Cardiac fibroblast (primary cell): Measurements from ENCODE around the gene IST1.

Experiments used
- DNase-seq, 2 donors: peaks; one replicate each; pipeline versions ENCODE4 v3.0.0 to v3.0.0-alpha.2; 2010; ENCODE audit warnings: low read depth in 2 of 2
- H3K4me3 ChIP-seq, 2 donors: replicated peaks in 1 of 2; 1 replicate in 1 of 2; 2 replicates in 1 of 2; pipeline ENCODE4 v1.5.1; 2011; ENCODE audit warnings: low read depth in 2 of 2, low read length in 2 of 2, mild to moderate bottlenecking in 2 of 2, moderate library complexity in 1 of 2
- CTCF ChIP-seq: IDR thresholded peaks from one replicate; pipeline ENCODE4 v1.5.1; 2011; ENCODE audit warnings: low read depth, mild to moderate bottlenecking, low read length, inconsistent platforms

Gene IST1

GRCh38 chr16:71954180-71954579, 58.8 kb downstream of the IST1 start:
- TF ChIP-seq CTCF = no peak

GRCh38 chr16:71954699-71955195, 59.4 kb downstream of the IST1 start:
- no peak for TF ChIP-seq CTCF
- DNase-seq = no peak
- H3K4me3 ChIP-seq = no peak overlapping the region

More at GRCh38 chr16:71954180-71954579, 58.8 kb downstream of the IST1 start:
- no peak overlapping the region for H3K4me3 ChIP-seq
- no peak for DNase-seq

GRCh38 chr16:71956486-71956885, 61.2 kb downstream of the IST1 start:
- peak in 1 of 2 donors; percentile 32 for DNase-seq
- no peak for TF ChIP-seq CTCF

GRCh38 chr16:71961066-71962039, 66.0 kb downstream of the IST1 start:
- DNase-seq = peak; percentile 94 to 97
- peak; percentile 84 for TF ChIP-seq CTCF
- no peak overlapping the region for H3K4me3 ChIP-seq

More at GRCh38 chr16:71956486-71956885, 61.2 kb downstream of the IST1 start:
- H3K4me3 ChIP-seq = no peak overlapping the region

- DNase-seq = no peak
- H3K4me3 ChIP-seq = no peak overlapping the region
- TF ChIP-seq CTCF = no peak
Observed at GRCh38 chr16:71963125-71963875, 68.0 kb downstream of the IST1 start.

- DNase-seq = no peak
- no peak overlapping the region for H3K4me3 ChIP-seq
- no peak for TF ChIP-seq CTCF
Observed at GRCh38 chr16:71965223-71965622, 69.9 kb downstream of the IST1 start.
